ENCODE measurements around the gene CDC42BPA.
A peak's percentile ranks its signal among the peaks of the same experiment; 100 is the strongest.

CDC42BPA gene

GRCh38 chr1:227268943-227269342, 49.3 kb downstream of the CDC42BPA start:
- no peak for TF ChIP-seq ZFX (IDR thresholded peaks at IDR 0.05; ENCODE audit: borderline replicate concordance)
- TF ChIP-seq CTCF (IDR thresholded peaks at IDR 0.05): no peak
- no peak overlapping the region for H3K27ac ChIP-seq

- TF ChIP-seq ZFX (IDR thresholded peaks at IDR 0.05; ENCODE audit: borderline replicate concordance) (no peak), CTCF (IDR thresholded peaks at IDR 0.05) (no peak)
- H3K27ac ChIP-seq: no peak overlapping the region
Observed at GRCh38 chr1:227265891-227266290, 52.4 kb downstream of the CDC42BPA start.

GRCh38 chr1:227263869-227264268, 54.4 kb downstream of the CDC42BPA start:
- TF ChIP-seq CTCF (IDR thresholded peaks at IDR 0.05) (no peak), ZFX (IDR thresholded peaks at IDR 0.05; ENCODE audit: borderline replicate concordance) (no peak)
- H3K27ac ChIP-seq: no peak overlapping the region

- TF ChIP-seq ZFX (IDR thresholded peaks at IDR 0.05; ENCODE audit: borderline replicate concordance): no peak
- TF ChIP-seq CTCF (IDR thresholded peaks at IDR 0.05): no peak
- H3K27ac ChIP-seq: no peak overlapping the region
Observed at GRCh38 chr1:227261501-227261900, 56.8 kb downstream of the CDC42BPA start.

- TF ChIP-seq CTCF (IDR thresholded peaks at IDR 0.05) (no peak), ZFX (IDR thresholded peaks at IDR 0.05; ENCODE audit: borderline replicate concordance) (no peak)
Observed at GRCh38 chr1:227260433-227260832, 57.9 kb downstream of the CDC42BPA start.

GRCh38 chr1:227257964-227258363, 60.3 kb downstream of the CDC42BPA start:
- TF ChIP-seq CTCF (IDR thresholded peaks at IDR 0.05) (peak; percentile 61), ZFX (IDR thresholded peaks at IDR 0.05; ENCODE audit: borderline replicate concordance) (no peak)
- H3K27ac ChIP-seq: no peak overlapping the region

More at GRCh38 chr1:227260433-227260832, 57.9 kb downstream of the CDC42BPA start:
- no peak overlapping the region for H3K27ac ChIP-seq

- TF ChIP-seq CTCF (IDR thresholded peaks at IDR 0.05) (no peak; the same call in 1 of the 2 replicates), ZFX (IDR thresholded peaks at IDR 0.05; ENCODE audit: borderline replicate concordance) (no peak)
- H3K27ac ChIP-seq: peak overlapping the region; percentile 30; the same call in 1 of the 2 replicates
Observed at GRCh38 chr1:227255086-227255732, 63.1 kb downstream of the CDC42BPA start.

All from 22Rv1 (cell line).